Putamen (tissue), 1 donor: ENCODE measurements around the gene RAD51C.
"Not testable (repeated sequence)": the region's sequence is repeated elsewhere in the genome, so short reads cannot be mapped to it uniquely, and the experiment has no call there.

ENCODE experiments used
- DNase-seq: peaks from one replicate; pipeline ENCODE4 v3.0.0-alpha.2; 2016; ENCODE audit warnings: low spot score

The RAD51C gene

GRCh38 chr17:58741121-58741625 lies 48.8 kb downstream of the RAD51C start:
- no peak for DNase-seq

- DNase-seq, result no peak
These were observed 55.3 kb downstream of the RAD51C start for GRCh38 chr17:58747674-58748073.

- DNase-seq, result not testable (repeated sequence)
These were observed 57.2 kb downstream of the RAD51C start for GRCh38 chr17:58749627-58750026.

GRCh38 chr17:58753026-58753425 lies 60.6 kb downstream of the RAD51C start:
- DNase-seq, result peak; percentile 4

- no peak for DNase-seq
These were observed 62.8 kb downstream of the RAD51C start for GRCh38 chr17:58755269-58755576.

- peak; percentile 8 for DNase-seq
These were observed 63.3 kb downstream of the RAD51C start, which contains the start of gene PPM1E for GRCh38 chr17:58755577-58756245. Gene PPM1E (plus strand): TSS chr17:58755854.

GRCh38 chr17:58756246-58757161 lies 64.1 kb downstream of the RAD51C start:
- no peak for DNase-seq

GRCh38 chr17:58757162-58757613 lies 64.8 kb downstream of the RAD51C start:
- DNase-seq, result no peak

GRCh38 chr17:58758890-58759289 lies 66.5 kb downstream of the RAD51C start:
- no peak for DNase-seq

GRCh38 chr17:58759522-58759921 lies 67.1 kb downstream of the RAD51C start:
- no peak for DNase-seq

GRCh38 chr17:58760248-58760647 lies 67.8 kb downstream of the RAD51C start:
- DNase-seq, result no peak

- no peak for DNase-seq
These were observed 70.9 kb downstream of the RAD51C start for GRCh38 chr17:58763263-58763662.

- DNase-seq, result no peak
These were observed 72.0 kb downstream of the RAD51C start for GRCh38 chr17:58764373-58764772.

GRCh38 chr17:58778482-58778881 lies 86.1 kb downstream of the RAD51C start:
- not testable (repeated sequence) for DNase-seq

GRCh38 chr17:58779446-58779845 lies 87.0 kb downstream of the RAD51C start:
- no peak for DNase-seq

- DNase-seq, result no peak
These were observed 91.0 kb downstream of the RAD51C start for GRCh38 chr17:58783380-58783779.

- no peak for DNase-seq
These were observed 92.7 kb downstream of the RAD51C start for GRCh38 chr17:58785097-58785496.
